GM12878 (cell line): ENCODE results near the gene TAF6. TPM values are rescaled to one million over a fixed set of nuclear protein-coding genes. Genes with fewer than 3 reads are reported as not detected.

Source experiments
- ATAC-seq: fragments of 200-7000 bp; cut with Tn5 transposase; 3 replicates; pipeline ENCODE4 v1.9.1; 2020; ENCODE audit warnings: mild to moderate bottlenecking, moderate library complexity
- BruUV-seq: library from RNA; stranded (reverse); fragments of 400-500 nt; replicated peaks from 2 replicates; lab custom pipeline; 2021; lab: Mats Ljungman, UMichigan
- CTCF ChIA-PET: fragments of 300-600 bp; sonication (Branson Sonifier 250); formaldehyde crosslinking; extraction: SDS; loops from one replicate; lab custom pipeline; 2021; ENCODE audit warnings: inconsistent platforms; lab: Yijun Ruan, JAX
- POLR2A ChIA-PET: fragments of 350-600 bp; formaldehyde crosslinking; extraction: SDS; loops from one replicate; lab custom pipeline; 2021; ENCODE audit warnings: inconsistent platforms; lab: Charles Lee
- RAD21 ChIA-PET: fragments of 300-600 bp; sonication (Branson Sonifier 250); formaldehyde crosslinking; loops from one replicate; lab custom pipeline; 2023; ENCODE audit warnings: antibody characterized with exemption; ENCODE audit not compliant: unreplicated experiment; lab: Charles Lee
- SMC1A ChIA-PET: fragments of 300-600 bp; sonication (Branson Sonifier 250); formaldehyde crosslinking; loops from one replicate; lab custom pipeline; 2023; ENCODE audit not compliant: unreplicated experiment, uncharacterized antibody; lab: Charles Lee
- DNase-seq: peaks from one replicate; pipeline ENCODE4 v3.0.0-alpha.2; 2011; ENCODE audit warnings: low read depth, low spot score
- FAIRE-seq: peaks from 3 replicates; lab custom pipeline; 2011; peaks lifted over from hg19 to GRCh38; lab: Jason Lieb, UNC
- H2AFZ ChIP-seq: 2 replicates; pipeline ENCODE4 v1.6.0; 2011; ENCODE audit warnings: low read depth, low read length, control low read depth; ENCODE audit not compliant: control insufficient read depth
- H3K27ac ChIP-seq: 2 replicates; pipeline ENCODE4 v1.5.1; 2011; ENCODE audit warnings: control low read depth; ENCODE audit not compliant: control insufficient read depth, insufficient read depth
- H3K27me3 ChIP-seq, 2 experiments: replicated peaks in 1 of 2; 2 replicates each; pipeline versions ENCODE4 v1.6.0 to v1.6.1; 2011; ENCODE audit warnings: low read length in 1 of 2; ENCODE audit not compliant: control insufficient read depth in 2 of 2, insufficient read depth in 2 of 2
- H3K36me3 ChIP-seq, 2 experiments: 2 replicates each; pipeline ENCODE4 v1.5.1; 2011; ENCODE audit warnings: low read length in 1 of 2; ENCODE audit not compliant: control insufficient read depth in 2 of 2, insufficient read depth in 2 of 2
- H3K4me1 ChIP-seq: 2 replicates; pipeline ENCODE4 v1.6.1; 2011; ENCODE audit warnings: mild to moderate bottlenecking, low read length, moderate library complexity, mixed read lengths; ENCODE audit not compliant: control insufficient read depth, insufficient read depth
- H3K4me2 ChIP-seq: 2 replicates; pipeline ENCODE4 v1.6.0; 2011; ENCODE audit warnings: control low read depth; ENCODE audit not compliant: control insufficient read depth, insufficient read depth
- H3K4me3 ChIP-seq: fragments of 200-600 bp; sonication (generic); 2 replicates; pipeline ENCODE4 v1.5.1; 2016
- H3K79me2 ChIP-seq: 2 replicates; pipeline ENCODE4 v1.6.0; 2011; ENCODE audit warnings: low read length; ENCODE audit not compliant: control insufficient read depth, insufficient read depth
- H3K9ac ChIP-seq: 2 replicates; pipeline ENCODE4 v1.8.0; 2011; ENCODE audit warnings: low read length, control low read depth, mixed read lengths; ENCODE audit not compliant: control insufficient read depth, insufficient read depth
- H3K9me3 ChIP-seq: replicated peaks from 3 replicates; pipeline ENCODE4 v1.5.1; 2011; ENCODE audit warnings: mild to moderate bottlenecking, low read length; ENCODE audit not compliant: control insufficient read depth, insufficient read depth
- H4K20me1 ChIP-seq: 2 replicates; pipeline ENCODE4 v1.6.0; 2011; ENCODE audit not compliant: control insufficient read depth, insufficient read depth
- CBFB ChIP-seq: IDR thresholded peaks from 2 replicates; pipeline ENCODE4 v1.6.1; 2016; ENCODE audit warnings: antibody characterized with exemption, low read depth
- CEBPB ChIP-seq, 2 experiments: fragments of 150-350 bp in 1 of 2; IDR thresholded peaks; 2 replicates each; pipeline ENCODE4 v1.6.1; 2012 to 2014; ENCODE audit warnings: low read depth in 2 of 2, low read length in 2 of 2, borderline replicate concordance in 1 of 2, inconsistent platforms in 1 of 2
- CREM ChIP-seq: IDR thresholded peaks from 2 replicates; pipeline ENCODE4 v1.6.1; 2014; ENCODE audit warnings: antibody characterized with exemption, low read depth
- CTCF ChIP-seq, 3 experiments: IDR thresholded peaks in 2 of 3; conservative IDR thresholded peaks in 1 of 3; 2 replicates each; pipeline ENCODE4 v1.5.1; 2011; ENCODE audit warnings: low read depth in 3 of 3, low read length in 3 of 3, mild to moderate bottlenecking in 3 of 3, control low read depth in 2 of 3, moderate library complexity in 2 of 3, inconsistent platforms in 1 of 3, mixed read lengths in 1 of 3; ENCODE audit not compliant: control insufficient read depth in 2 of 3, insufficient read depth in 1 of 3; ENCODE audit errors: extremely low read depth in 1 of 3
- E4F1 ChIP-seq: fragments of 450-650 bp; IDR thresholded peaks from 2 replicates; pipeline ENCODE4 v1.6.1; 2018; ENCODE audit warnings: borderline replicate concordance, mild to moderate bottlenecking; ENCODE audit not compliant: partially characterized antibody
- EGR1 ChIP-seq, 2 experiments: IDR thresholded peaks; 1 replicate in 1 of 2; 2 replicates in 1 of 2; pipeline ENCODE4 v1.6.1; 2011 to 2012; ENCODE audit warnings: low read depth in 2 of 2, low read length in 2 of 2, borderline replicate concordance in 1 of 2, mild to moderate bottlenecking in 1 of 2, moderate library complexity in 1 of 2
- EZH2 ChIP-seq: IDR thresholded peaks from 2 replicates; pipeline ENCODE4 v1.6.1; 2012; ENCODE audit warnings: low read depth, mild to moderate bottlenecking, control low read depth, inconsistent platforms, low read length, borderline replicate concordance; ENCODE audit not compliant: control insufficient read depth
- JUNB ChIP-seq: IDR thresholded peaks from 2 replicates; pipeline ENCODE4 v1.6.1; 2016; ENCODE audit warnings: antibody characterized with exemption, mild to moderate bottlenecking
- MYC ChIP-seq: IDR thresholded peaks from 2 replicates; pipeline ENCODE4 v1.6.1; 2011; ENCODE audit warnings: mild to moderate bottlenecking, low read length, moderate library complexity, inconsistent platforms; ENCODE audit not compliant: insufficient read depth, insufficient replicate concordance, insufficient read length, severe bottlenecking
- PML ChIP-seq: IDR thresholded peaks from 2 replicates; pipeline ENCODE4 v1.6.1; 2012; ENCODE audit warnings: low read length, inconsistent platforms
- SMAD1 ChIP-seq: fragments of 450-650 bp; IDR thresholded peaks from 2 replicates; pipeline ENCODE4 v1.6.1; 2018; ENCODE audit warnings: mild to moderate bottlenecking, low read depth; ENCODE audit not compliant: partially characterized antibody
- SUPT20H ChIP-seq: IDR thresholded peaks from 2 replicates; pipeline ENCODE4 v1.6.1; 2011; ENCODE audit warnings: low read depth, mild to moderate bottlenecking, low read length, moderate library complexity, borderline replicate concordance; ENCODE audit not compliant: control insufficient read depth
- TCF12 ChIP-seq: IDR thresholded peaks from 2 replicates; pipeline ENCODE4 v1.6.1; 2011; ENCODE audit warnings: low read depth, mild to moderate bottlenecking, low read length
- ZNF687 ChIP-seq: fragments of 450-650 bp; IDR thresholded peaks from 2 replicates; pipeline ENCODE4 v1.6.1; 2017; ENCODE audit warnings: mild to moderate bottlenecking, moderate library complexity
- WGBS: methylation state at CpG from one replicate; pipeline ENCODE4 v1.1.6; 2016; ENCODE audit warnings: low lambda C conversion rate; ENCODE audit not compliant: insufficient replicate concordance, insufficient coverage; ENCODE audit errors: missing lambda C conversion rate; 5-methylcytosine and 5-hydroxymethylcytosine counted together
- in situ Hi-C: fragments of 300-500 bp; cut with MboI; formaldehyde crosslinking; loops from 9 replicates; pipeline ENCODE4 v1.14.3; 2018; ENCODE audit warnings: mixed read lengths
- intact Hi-C: fragments of 100-400 bp; cut with micrococcal nuclease; formaldehyde crosslinking; loops from one replicate; pipeline ENCODE4 v1.14.2; 2022; ENCODE audit not compliant: unreplicated experiment
- polyA plus RNA-seq, 11 experiments: library from polyadenylated mRNA; depleted of rRNA in 4 of 11; unstranded in 6 of 11; stranded (reverse) in 5 of 11; fragments of >200 nt; fragmentation: Nextera tagmentation in 4 of 11; fragmentation: Illumina TruSeq in 1 of 11; extraction: Ambion mirVana in 4 of 11; extraction: Trizol in 1 of 11; gene quantifications; 1 replicate in 1 of 11; 2 replicates in 10 of 11; pipeline versions ENCODE4 v1.2.1 to v1.2.3, GENCODE V29; 2011 to 2016; ENCODE audit warnings: inconsistent platforms in 2 of 11, missing spikeins in 2 of 11, low read depth in 1 of 11
- total RNA-seq, 4 experiments: library from RNA; depleted of rRNA in 3 of 4; stranded (reverse); fragments of >200 nt in 3 of 4; fragmentation: Illumina TruSeq in 1 of 4; extraction: Trizol in 1 of 4; gene quantifications; 2 replicates each; pipeline versions ENCODE4 v1.2.1 to v1.2.3, GENCODE V29; 2013 to 2021

Gene TAF6
- total and polyA plus RNA-seq, 10 of the 15 experiments (the other 5 are each of a cell fraction or from before 2014, with no cell fraction given): 0.27 to 42.6 (median 17.0) TPM

GRCh38 chr7:100063376-100063775 lies 55.8 kb downstream of the TAF6 start:
- H3K79me2 ChIP-seq: no peaks in the 10 kb centered on the region
- H3K9me3 ChIP-seq: no peaks in the 10 kb centered on the region
- ATAC-seq (no peak), FAIRE-seq (no peak), DNase-seq (no peak)
- SMC1A ChIA-PET: interaction anchor here (1.0 kb wide), 1 partner anchor 10 kb away, joined by 3 read pairs; no protein-coding TSS in a partner anchor
- no peaks in the 10 kb centered on the region for H4K20me1 ChIP-seq
- no peaks in the 10 kb centered on the region for H3K27me3 ChIP-seq
- no peak overlapping the region for H3K27ac ChIP-seq
- WGBS: 95% methylated on average over 4 of the region's 4 CpGs
- RAD21 ChIA-PET: no interaction called here
- peaks cover 2 to 12% of the 10 kb centered on the region in 2 experiments; a peak in 2 of 4 replicates for H3K36me3 ChIP-seq
- intact Hi-C loops (no loop called here), in situ Hi-C loops (no loop called here)
- no peak overlapping the region for H3K4me2 ChIP-seq
- no peak overlapping the region for H3K9ac ChIP-seq
- no peak overlapping the region for H2AFZ ChIP-seq
- H3K4me3 ChIP-seq: no peak overlapping the region
- CTCF ChIA-PET: interaction anchor here (0.6 to 1.9 kb wide), 8 partner anchors 10 to 84 kb away, joined by 3 to 5 read pairs (median 3); no protein-coding TSS in a partner anchor
- POLR2A ChIA-PET: interaction anchor here (0.6 to 1.0 kb wide), 2 partner anchors 13 to 32 kb away, joined by 3 to 4 read pairs; no protein-coding TSS in a partner anchor
- BruUV-seq: no TSS peak
- no peaks in the 10 kb centered on the region for H3K4me1 ChIP-seq
- no peak for TF ChIP-seq ZNF687
- TF ChIP-seq SMAD1: no peak
- TF ChIP-seq SUPT20H: no peak
- no peak for TF ChIP-seq JUNB
- TF ChIP-seq CBFB: no peak
- no peak for TF ChIP-seq CTCF (IDR thresholded peaks at IDR 0.05 in 2 of 3, conservative IDR thresholded peaks at IDR 0.05 in 1 of 3; ENCODE audit: control insufficient read depth in 2 of 3, extremely low read depth in 1 of 3, insufficient read depth in 1 of 3, low read depth in 3 of 3, low read length in 3 of 3)
- no peak for TF ChIP-seq EZH2
- no peak for TF ChIP-seq TCF12
- no peak for TF ChIP-seq CREM
- no peak for TF ChIP-seq MYC
- no peak for TF ChIP-seq CEBPB (IDR thresholded peaks at IDR 0.05; ENCODE audit: borderline replicate concordance in 1 of 2, low read depth in 2 of 2, low read length in 2 of 2)
- TF ChIP-seq EGR1 (IDR thresholded peaks at IDR 0.05; ENCODE audit: borderline replicate concordance in 1 of 2, low read depth in 2 of 2, low read length in 2 of 2): no peak
- TF ChIP-seq E4F1: no peak
- no peak for TF ChIP-seq PML
